ENCODE results near the gene DNM1L. TPM values are rescaled to one million over a fixed set of nuclear protein-coding genes. Genes with fewer than 3 reads are reported as not detected.
"Not testable (repeated sequence)": the region's sequence is repeated elsewhere in the genome, so short reads cannot be mapped to it uniquely, and the experiment has no call there.

DNM1L gene
- total RNA-seq, 4 donors from 2014 or later = 66.9 to 109 (median 88.3) TPM

GRCh38 chr12:32706335-32707024 lies 27.4 kb downstream of the DNM1L start:
- Histone ChIP-seq H3K27me3 (no peaks in the 10 kb centered on the region), H3K9me3 (no peaks in the 10 kb centered on the region), H3K36me3 (peaks cover 0 to 60% of the 10 kb centered on the region in 2 donors), H3K27ac (no peak overlapping the region), H3K4me1 (no peaks in the 10 kb centered on the region), H3K4me3 (no peak overlapping the region)
- TF ChIP-seq POLR2A (IDR thresholded peaks at IDR 0.05) = no peak
- no peak for TF ChIP-seq CTCF (IDR thresholded peaks at IDR 0.05)
- no peak for TF ChIP-seq EP300 (IDR thresholded peaks at IDR 0.05)
- no peak for TF ChIP-seq POLR2AphosphoS5 (IDR thresholded peaks at IDR 0.05)
- no peak for ATAC-seq
- WGBS, 2 donors (ENCODE audit: low coverage in 1 of 2) = 91 to 94% methylated on average over 2 of the region's 2 CpGs

GRCh38 chr12:32708926-32709325 lies 29.8 kb downstream of the DNM1L start:
- TF ChIP-seq POLR2A (IDR thresholded peaks at IDR 0.05) (no peak), CTCF (IDR thresholded peaks at IDR 0.05) (no peak), POLR2AphosphoS5 (IDR thresholded peaks at IDR 0.05) (no peak), EP300 (IDR thresholded peaks at IDR 0.05) (no peak)
- Histone ChIP-seq H3K4me1 (no peaks in the 10 kb centered on the region), H3K4me3 (no peak overlapping the region), H3K9me3 (no peaks in the 10 kb centered on the region), H3K27ac (no peak overlapping the region), H3K27me3 (no peaks in the 10 kb centered on the region), H3K36me3 (peaks cover 0 to 72% of the 10 kb centered on the region in 2 donors)
- ATAC-seq = no peak
- WGBS, 2 donors (ENCODE audit: low coverage in 1 of 2) = 84 to 94% methylated on average over 2 of the region's 2 CpGs

GRCh38 chr12:32714772-32715171 lies 35.7 kb downstream of the DNM1L start:
- H3K4me1 ChIP-seq = no peaks in the 10 kb centered on the region
- 65 to 74% methylated on average over 3 of the region's 4 CpGs for WGBS, 2 donors (ENCODE audit: low coverage in 1 of 2)
- peaks cover 0 to 75% of the 10 kb centered on the region in 2 donors for H3K36me3 ChIP-seq
- no peak overlapping the region for H3K4me3 ChIP-seq
- no peak for ATAC-seq
- H3K9me3 ChIP-seq = no peaks in the 10 kb centered on the region
- TF ChIP-seq EP300 (IDR thresholded peaks at IDR 0.05) = no peak
- no peak for TF ChIP-seq CTCF (IDR thresholded peaks at IDR 0.05)
- TF ChIP-seq POLR2AphosphoS5 (IDR thresholded peaks at IDR 0.05) = no peak
- TF ChIP-seq POLR2A (IDR thresholded peaks at IDR 0.05) = no peak
- no peaks in the 10 kb centered on the region for H3K27me3 ChIP-seq
- no peak overlapping the region for H3K27ac ChIP-seq

- H3K36me3 ChIP-seq = peaks cover 0 to 71% of the 10 kb centered on the region in 2 donors
- WGBS, 2 donors (ENCODE audit: low coverage in 1 of 2) = 100% methylated on average over 1 to 2 of the region's 2 CpGs
- TF ChIP-seq CTCF (IDR thresholded peaks at IDR 0.05) (no peak), POLR2A (IDR thresholded peaks at IDR 0.05) (no peak), POLR2AphosphoS5 (IDR thresholded peaks at IDR 0.05) (no peak), EP300 (IDR thresholded peaks at IDR 0.05) (no peak)
Observed at GRCh38 chr12:32718926-32719325, 39.8 kb downstream of the DNM1L start.

GRCh38 chr12:32725308-32725707 lies 46.2 kb downstream of the DNM1L start:
- H3K4me3 ChIP-seq, H3K27me3 ChIP-seq, H3K27ac ChIP-seq, H3K4me1 ChIP-seq, H3K9me3 ChIP-seq, ATAC-seq: not testable (repeated sequence)
- peaks cover 0 to 85% of the 10 kb centered on the region in 2 donors for H3K36me3 ChIP-seq
- 95 to 100% methylated on average over 1 to 3 of the region's 3 CpGs for WGBS, 2 donors (ENCODE audit: low coverage in 1 of 2)

More at GRCh38 chr12:32718926-32719325, 39.8 kb downstream of the DNM1L start:
- Histone ChIP-seq H3K27ac (no peak overlapping the region), H3K9me3 (no peaks in the 10 kb centered on the region), H3K27me3 (no peaks in the 10 kb centered on the region), H3K4me3 (no peak overlapping the region), H3K4me1 (no peaks in the 10 kb centered on the region)
- ATAC-seq = no peak

All from gastroesophageal sphincter (tissue), 4 donors.